Fibroblast of lung (primary cell): ENCODE results near the gene EFCC1. TPM values are rescaled to one million over a fixed set of nuclear protein-coding genes. Genes with fewer than 3 reads are reported as not detected.

ENCODE experiments used
- DNase-seq, 2 donors: peaks; one replicate each; pipeline versions ENCODE4 v3.0.0 to v3.0.0-alpha.2; 2010; ENCODE audit warnings: low read depth in 2 of 2
- H2AFZ ChIP-seq: 2 replicates; pipeline ENCODE4 v1.5.1; 2012; ENCODE audit warnings: low read length, control low read depth, inconsistent platforms
- H3K27ac ChIP-seq: 2 replicates; pipeline ENCODE4 v1.5.1; 2011; ENCODE audit warnings: low read length, control low read depth; ENCODE audit not compliant: insufficient read depth
- H3K27me3 ChIP-seq: 2 replicates; pipeline ENCODE4 v1.5.1; 2011; ENCODE audit warnings: mild to moderate bottlenecking, low read length; ENCODE audit not compliant: control insufficient read depth, insufficient read depth
- H3K36me3 ChIP-seq: 2 replicates; pipeline ENCODE4 v1.5.1; 2011; ENCODE audit warnings: low read length; ENCODE audit not compliant: control insufficient read depth, insufficient read depth
- H3K4me1 ChIP-seq: 2 replicates; pipeline ENCODE4 v1.5.1; 2011; ENCODE audit warnings: low read length; ENCODE audit not compliant: control insufficient read depth, insufficient read depth; ENCODE audit errors: extremely low read depth
- H3K4me2 ChIP-seq: 2 replicates; pipeline ENCODE4 v1.5.1; 2011; ENCODE audit warnings: low read length, control low read depth; ENCODE audit not compliant: insufficient read depth; ENCODE audit errors: extremely low read depth
- H3K4me3 ChIP-seq, 4 experiments: fragments of 200-600 bp in 1 of 4; sonication (generic) in 1 of 4; replicated peaks in 1 of 4; 2 replicates each; pipeline ENCODE4 v1.5.1; 2011 to 2016; ENCODE audit warnings: low read length in 4 of 4, low read depth in 3 of 4, mild to moderate bottlenecking in 3 of 4, control low read depth in 2 of 4, inconsistent platforms in 1 of 4, mixed read lengths in 1 of 4; ENCODE audit not compliant: insufficient read depth in 1 of 4; ENCODE audit errors: control extremely low read depth in 1 of 4
- H3K79me2 ChIP-seq: 2 replicates; pipeline ENCODE4 v1.5.1; 2012; ENCODE audit warnings: mild to moderate bottlenecking, low read length, inconsistent platforms; ENCODE audit not compliant: control insufficient read depth, insufficient read depth
- H3K9ac ChIP-seq: 2 replicates; pipeline ENCODE4 v1.5.1; 2011; ENCODE audit warnings: mild to moderate bottlenecking, low read length, control low read depth; ENCODE audit not compliant: insufficient read depth
- H3K9me3 ChIP-seq: 2 replicates; pipeline ENCODE4 v1.5.1; 2012; ENCODE audit warnings: low read depth, low read length; ENCODE audit not compliant: control insufficient read depth, insufficient read depth
- H4K20me1 ChIP-seq: 2 replicates; pipeline ENCODE4 v1.5.1; 2011; ENCODE audit warnings: low read length; ENCODE audit not compliant: control insufficient read depth, insufficient read depth; ENCODE audit errors: extremely low read depth
- EZH2 ChIP-seq: IDR thresholded peaks from 2 replicates; pipeline ENCODE4 v1.5.1; 2012; ENCODE audit warnings: low read length, control low read depth, mild to moderate bottlenecking; ENCODE audit errors: missing control alignments
- polyA plus RNA-seq, 2 donors: library from polyadenylated mRNA; depleted of rRNA in 1 of 2; stranded (reverse) in 1 of 2; unstranded in 1 of 2; fragments of >200 nt; gene quantifications; 2 replicates each; pipeline ENCODE4 v1.2.1, GENCODE V29; 2011 to 2012; ENCODE audit warnings: missing spikeins in 1 of 2
- total RNA-seq: library from RNA; depleted of rRNA; stranded (reverse); fragments of >200 nt; gene quantifications from 2 replicates; pipeline ENCODE4 v1.2.1, GENCODE V29; 2014
- TF ChIP-seq, protein P1 (sequence below), 2 donors: IDR thresholded peaks in 1 of 2; conservative IDR thresholded peaks in 1 of 2; 1 replicate in 1 of 2; 2 replicates in 1 of 2; pipeline ENCODE4 v1.5.1; 2011 to 2012; ENCODE audit warnings: low read length in 2 of 2, control low read depth in 1 of 2, inconsistent platforms in 1 of 2, low read depth in 1 of 2, mild to moderate bottlenecking in 1 of 2

Gene EFCC1
- total and polyA plus RNA-seq, 2 donors (not counting 1 experiment from before 2014, with no cell fraction given), result not detected

DNA sequence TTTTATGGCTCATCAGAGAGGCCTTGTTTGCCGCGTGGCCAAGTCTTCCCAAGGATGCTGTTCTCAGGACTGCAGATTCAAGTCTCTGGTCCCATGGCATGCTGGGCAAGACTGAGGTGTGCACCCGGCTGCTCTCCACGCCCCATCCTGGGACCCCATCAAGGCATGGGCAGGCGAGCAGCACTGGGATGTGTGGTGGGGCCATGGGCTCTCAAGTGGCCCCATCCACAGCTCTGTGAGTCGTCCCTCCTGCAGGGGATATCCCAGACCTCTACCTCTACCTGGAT, 46.4 kb downstream of the EFCC1 start:
- Histone ChIP-seq H3K36me3 (no peaks in the 10 kb centered on the region), H3K4me2 (no peak overlapping the region), H3K4me3 (no peak overlapping the region), H3K9me3 (no peaks in the 10 kb centered on the region), H3K9ac (no peak overlapping the region), H3K27me3 (no peaks in the 10 kb centered on the region), H3K27ac (no peak overlapping the region), H3K79me2 (no peaks in the 10 kb centered on the region), H2AFZ (no peak overlapping the region), H3K4me1 (no peaks in the 10 kb centered on the region), H4K20me1 (no peaks in the 10 kb centered on the region)
- TF ChIP-seq EZH2, result no peak
- TF ChIP-seq, protein P1, sequence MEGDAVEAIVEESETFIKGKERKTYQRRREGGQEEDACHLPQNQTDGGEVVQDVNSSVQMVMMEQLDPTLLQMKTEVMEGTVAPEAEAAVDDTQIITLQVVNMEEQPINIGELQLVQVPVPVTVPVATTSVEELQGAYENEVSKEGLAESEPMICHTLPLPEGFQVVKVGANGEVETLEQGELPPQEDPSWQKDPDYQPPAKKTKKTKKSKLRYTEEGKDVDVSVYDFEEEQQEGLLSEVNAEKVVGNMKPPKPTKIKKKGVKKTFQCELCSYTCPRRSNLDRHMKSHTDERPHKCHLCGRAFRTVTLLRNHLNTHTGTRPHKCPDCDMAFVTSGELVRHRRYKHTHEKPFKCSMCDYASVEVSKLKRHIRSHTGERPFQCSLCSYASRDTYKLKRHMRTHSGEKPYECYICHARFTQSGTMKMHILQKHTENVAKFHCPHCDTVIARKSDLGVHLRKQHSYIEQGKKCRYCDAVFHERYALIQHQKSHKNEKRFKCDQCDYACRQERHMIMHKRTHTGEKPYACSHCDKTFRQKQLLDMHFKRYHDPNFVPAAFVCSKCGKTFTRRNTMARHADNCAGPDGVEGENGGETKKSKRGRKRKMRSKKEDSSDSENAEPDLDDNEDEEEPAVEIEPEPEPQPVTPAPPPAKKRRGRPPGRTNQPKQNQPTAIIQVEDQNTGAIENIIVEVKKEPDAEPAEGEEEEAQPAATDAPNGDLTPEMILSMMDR (conservative IDR thresholded peaks at IDR 0.05 in 1 of 2, IDR thresholded peaks at IDR 0.05 in 1 of 2; ENCODE audit: low read depth in 1 of 2, low read length in 2 of 2), result no peak
- DNase-seq, result no peak

GRCh38 chr3:129050556-129051295, 49.6 kb downstream of the EFCC1 start:
- Histone ChIP-seq H3K79me2 (no peaks in the 10 kb centered on the region), H3K9ac (no peak overlapping the region), H3K4me3 (no peak overlapping the region), H3K27me3 (no peaks in the 10 kb centered on the region), H3K4me2 (no peak overlapping the region), H3K4me1 (no peaks in the 10 kb centered on the region), H4K20me1 (no peaks in the 10 kb centered on the region), H2AFZ (no peak overlapping the region), H3K36me3 (no peaks in the 10 kb centered on the region), H3K27ac (no peak overlapping the region), H3K9me3 (no peaks in the 10 kb centered on the region)
- no peak for TF ChIP-seq EZH2
- TF ChIP-seq, protein P1 (conservative IDR thresholded peaks at IDR 0.05 in 1 of 2, IDR thresholded peaks at IDR 0.05 in 1 of 2; ENCODE audit: low read depth in 1 of 2, low read length in 2 of 2), result no peak
- no peak for DNase-seq

DNA sequence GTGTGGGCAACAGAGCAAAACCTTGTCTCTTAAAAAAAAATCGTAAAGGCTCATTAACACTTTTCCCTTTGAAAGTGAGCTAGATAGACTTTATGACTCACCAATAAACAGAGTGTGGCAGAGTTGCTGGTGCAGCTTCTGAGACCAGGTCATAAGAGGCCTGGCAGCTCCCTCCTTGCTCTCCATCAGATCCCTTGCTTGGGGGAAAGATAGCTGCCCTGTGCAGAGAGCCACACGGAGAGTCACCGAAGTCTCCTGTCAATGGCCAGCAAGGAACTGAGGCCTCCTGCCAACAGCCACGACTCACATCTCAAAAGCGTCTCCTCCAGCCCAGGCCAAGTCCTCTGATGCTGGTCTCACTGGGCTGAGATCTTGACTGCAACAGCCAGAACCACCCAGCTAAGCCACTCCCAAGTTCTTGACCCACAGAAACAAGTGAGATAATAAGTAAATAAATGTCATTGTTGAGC, 50.8 kb downstream of the EFCC1 start:
- Histone ChIP-seq H3K36me3 (no peaks in the 10 kb centered on the region), H2AFZ (no peak overlapping the region), H3K79me2 (no peaks in the 10 kb centered on the region), H4K20me1 (no peaks in the 10 kb centered on the region), H3K9me3 (no peaks in the 10 kb centered on the region), H3K4me3 (no peak overlapping the region), H3K4me2 (no peak overlapping the region), H3K27me3 (no peaks in the 10 kb centered on the region), H3K27ac (no peak overlapping the region), H3K9ac (no peak overlapping the region), H3K4me1 (no peaks in the 10 kb centered on the region)
- no peak for TF ChIP-seq EZH2
- TF ChIP-seq, protein P1 (conservative IDR thresholded peaks at IDR 0.05 in 1 of 2, IDR thresholded peaks at IDR 0.05 in 1 of 2; ENCODE audit: low read depth in 1 of 2, low read length in 2 of 2), result no peak
- no peak for DNase-seq
